Liver (tissue), 9 donors: ENCODE measurements around the gene GZMB. TPM values are rescaled to one million over a fixed set of nuclear protein-coding genes. Genes with fewer than 3 reads are reported as not detected.

Source experiments
- DNase-seq: peaks from one replicate; pipeline ENCODE4 v3.0.0-alpha.2; 2017; ENCODE audit warnings: low spot score
- H3K27ac ChIP-seq, 2 donors: one replicate each; pipeline ENCODE4 v1.7.0; 2013; ENCODE audit warnings: inconsistent platforms in 2 of 2, low read length in 2 of 2, control low read depth in 1 of 2, low read depth in 1 of 2, mild to moderate bottlenecking in 1 of 2
- H3K27me3 ChIP-seq, 4 donors: one replicate each; pipeline versions ENCODE4 v1.6.1 to v1.7.0; 2013; ENCODE audit warnings: low read length in 3 of 4, inconsistent platforms in 1 of 4, mild to moderate bottlenecking in 1 of 4, moderate library complexity in 1 of 4; ENCODE audit not compliant: control insufficient read depth in 4 of 4, insufficient read depth in 4 of 4
- H3K36me3 ChIP-seq, 4 donors: one replicate each; pipeline versions ENCODE4 v1.6.1 to v1.7.0; 2013; ENCODE audit warnings: low read length in 3 of 4, mild to moderate bottlenecking in 3 of 4, low read depth in 1 of 4, moderate library complexity in 1 of 4; ENCODE audit not compliant: control insufficient read depth in 4 of 4, insufficient read depth in 3 of 4
- H3K4me1 ChIP-seq, 4 donors: one replicate each; pipeline versions ENCODE4 v1.6.1 to v1.7.0; 2013; ENCODE audit warnings: low read length in 3 of 4, mild to moderate bottlenecking in 3 of 4, moderate library complexity in 1 of 4; ENCODE audit not compliant: control insufficient read depth in 4 of 4, insufficient read depth in 4 of 4
- H3K4me3 ChIP-seq, 3 donors: one replicate each; pipeline versions ENCODE4 v1.6.1 to v1.7.0; 2013; ENCODE audit warnings: low read length in 3 of 3, control low read depth in 1 of 3, low read depth in 1 of 3, mild to moderate bottlenecking in 1 of 3
- H3K9ac ChIP-seq, 2 donors: one replicate each; pipeline ENCODE4 v1.7.0; 2013; ENCODE audit warnings: low read length in 2 of 2, mild to moderate bottlenecking in 2 of 2, moderate library complexity in 2 of 2, control low read depth in 1 of 2, low read depth in 1 of 2
- H3K9me3 ChIP-seq, 4 donors: one replicate each; pipeline versions ENCODE4 v1.6.1 to v1.7.0; 2013; ENCODE audit warnings: low read length in 3 of 4; ENCODE audit not compliant: control insufficient read depth in 4 of 4
- ATF3 ChIP-seq: IDR thresholded peaks from 2 replicates; pipeline ENCODE4 v1.6.1; 2016; ENCODE audit warnings: antibody characterized with exemption
- CTCF ChIP-seq: fragments of 150-350 bp; IDR thresholded peaks from 2 replicates; pipeline ENCODE4 v1.5.1; 2017; ENCODE audit warnings: improper control_type of control experiment, low read depth, low read length; ENCODE audit not compliant: missing input control
- EGR1 ChIP-seq, 2 donors: IDR thresholded peaks; 2 replicates each; pipeline ENCODE4 v1.6.1; 2016 to 2018; ENCODE audit warnings: antibody characterized with exemption in 2 of 2, low read depth in 2 of 2
- FOXA1 ChIP-seq: IDR thresholded peaks from 2 replicates; pipeline ENCODE4 v1.6.1; 2016; ENCODE audit warnings: antibody characterized with exemption
- FOXA2 ChIP-seq: IDR thresholded peaks from 2 replicates; pipeline ENCODE4 v1.6.1; 2016; ENCODE audit warnings: antibody characterized with exemption
- HNF4A ChIP-seq, 2 donors: conservative IDR thresholded peaks; 2 replicates each; pipeline ENCODE4 v1.6.1; 2016; ENCODE audit warnings: antibody characterized with exemption in 2 of 2, mild to moderate bottlenecking in 2 of 2
- HNF4G ChIP-seq: IDR thresholded peaks from 2 replicates; pipeline ENCODE4 v1.6.1; 2016; ENCODE audit warnings: antibody characterized with exemption
- JUND ChIP-seq, 2 donors: IDR thresholded peaks; 2 replicates each; pipeline ENCODE4 v1.6.1; 2016; ENCODE audit warnings: antibody characterized with exemption in 2 of 2
- MAX ChIP-seq: IDR thresholded peaks from 2 replicates; pipeline ENCODE4 v1.6.1; 2016; ENCODE audit warnings: antibody characterized with exemption
- NR2F2 ChIP-seq: IDR thresholded peaks from 2 replicates; pipeline ENCODE4 v1.6.1; 2016; ENCODE audit warnings: antibody characterized with exemption
- RAD21 ChIP-seq, 2 donors: IDR thresholded peaks; 2 replicates each; pipeline ENCODE4 v1.6.1; 2016; ENCODE audit warnings: antibody characterized with exemption in 2 of 2, mild to moderate bottlenecking in 2 of 2
- REST ChIP-seq: IDR thresholded peaks from 2 replicates; pipeline ENCODE4 v1.6.1; 2016; ENCODE audit warnings: antibody characterized with exemption, mild to moderate bottlenecking
- SP1 ChIP-seq: IDR thresholded peaks from 2 replicates; pipeline ENCODE4 v1.6.1; 2018; ENCODE audit warnings: antibody characterized with exemption, mild to moderate bottlenecking
- TAF1 ChIP-seq: conservative IDR thresholded peaks from 2 replicates; pipeline ENCODE4 v1.6.1; 2016; ENCODE audit warnings: antibody characterized with exemption, mild to moderate bottlenecking
- YY1 ChIP-seq: IDR thresholded peaks from 2 replicates; pipeline ENCODE4 v1.6.1; 2016; ENCODE audit warnings: antibody characterized with exemption, mild to moderate bottlenecking
- ZBTB33 ChIP-seq: IDR thresholded peaks from 2 replicates; pipeline ENCODE4 v1.6.1; 2016; ENCODE audit warnings: antibody characterized with exemption
- polyA plus RNA-seq, 2 donors: library from polyadenylated mRNA; stranded (reverse) in 1 of 2; unstranded in 1 of 2; fragments of 200-250 nt in 1 of 2; fragments of >200 nt in 1 of 2; fragmentation: Nextera tagmentation in 1 of 2; extraction: Ambion mirVana in 1 of 2; gene quantifications; one replicate each; pipeline versions ENCODE4 v1.2.1 to v1.2.3, GENCODE V29; 2013 to 2015
- total RNA-seq, 2 donors: library from RNA; depleted of rRNA; stranded (reverse); fragments of >200 nt; gene quantifications; one replicate each; pipeline ENCODE4 v1.2.3, GENCODE V29; 2014
- donor health status: healthy.
- donor health status: healthy.
- donor health status: healthy.
- donor health status: healthy.
- donor health status: healthy.

The GZMB gene
- total and polyA plus RNA-seq, 4 donors, result 0.17 to 1.9 (median 0.63) TPM

- peaks cover 0 to 2% (median 0%) of the 10 kb centered on the region in 4 donors for H3K27me3 ChIP-seq
- H3K9ac ChIP-seq, result no peak overlapping the region
- TF ChIP-seq MAX (no peak), HNF4A (conservative IDR thresholded peaks at IDR 0.05) (no peak), ZBTB33 (no peak), ATF3 (no peak), FOXA2 (no peak), HNF4G (no peak), YY1 (no peak), JUND (IDR thresholded peaks at IDR 0.05) (no peak), NR2F2 (no peak), EGR1 (IDR thresholded peaks at IDR 0.05; ENCODE audit: low read depth in 2 of 2) (no peak), CTCF (no peak), REST (no peak), SP1 (no peak), TAF1 (no peak), RAD21 (IDR thresholded peaks at IDR 0.05) (no peak), FOXA1 (no peak)
- H3K4me1 ChIP-seq, result no peaks in the 10 kb centered on the region
- H3K36me3 ChIP-seq, result no peaks in the 10 kb centered on the region
- DNase-seq, result no peak
- H3K27ac ChIP-seq, result no peak overlapping the region
- H3K4me3 ChIP-seq, result no peak overlapping the region
- H3K9me3 ChIP-seq, result peaks cover 2 to 12% (median 6%) of the 10 kb centered on the region in 4 donors
Observed at GRCh38 chr14:24597403-24597802, 36.6 kb downstream of the GZMB start.
